ENCODE results near the gene TMEM272. TPM values are rescaled to one million over a fixed set of nuclear protein-coding genes. Genes with fewer than 3 reads are reported as not detected.

TMEM272 gene
- polyA plus RNA-seq (2013): 1.4 TPM

- Histone ChIP-seq H3K9me3 (ENCODE audit: control extremely low read depth in 1 of 5, control insufficient read depth in 4 of 5, insufficient read depth in 2 of 5, low read depth in 1 of 5, low read length in 4 of 5) (no peaks in the 10 kb centered on the region), H3K27me3 (replicated peaks in 2 of 5; ENCODE audit: control insufficient read depth in 4 of 5, insufficient read depth in 5 of 5, low read length in 4 of 5) (no peaks in the 10 kb centered on the region), H3K4me1 (ENCODE audit: control extremely low read depth in 1 of 4, control insufficient read depth in 4 of 4, insufficient read depth in 4 of 4, low read length in 3 of 4) (peaks cover 0 to 18% (median 5%) of the 10 kb centered on the region in 4 experiments), H3K27ac (ENCODE audit: insufficient read depth in 1 of 2, low read depth in 1 of 2, low read length in 2 of 2, poor library complexity in 1 of 2, severe bottlenecking in 2 of 2) (no peak within 1 kb of the TSS), H3K4me3 (ENCODE audit: control insufficient read depth in 1 of 7, extremely low read depth in 1 of 7, insufficient read depth in 4 of 7, low read depth in 2 of 7, low read length in 6 of 7) (peak within 1 kb of the TSS in 5 of 7 experiments; percentile 3 to 73 (median 58)), H3K36me3 (ENCODE audit: control insufficient read depth in 4 of 4, insufficient read depth in 4 of 4, low read length in 3 of 4) (no peaks in the 10 kb centered on the region)
- ChIA-PET POLR2A (no interaction called here), CTCF (interaction anchor here (0.9 to 4.9 kb wide), 7 partner anchors 8 to 51 kb away, joined by 3 to 24 read pairs (median 4); no protein-coding TSS in a partner anchor)
- 40% methylated on average over 18 of the region's 20 CpGs for WGBS (ENCODE audit: insufficient coverage)
- peak; percentile 37 to 50 (median 45) for DNase-seq
Measured at GRCh38 chr13:51844862-51845573, at the start of gene TMEM272. Gene TMEM272 (minus strand): TSS chr13:51845177. CDS start chr13:51838530, 6,647 bp downstream.

DNA sequence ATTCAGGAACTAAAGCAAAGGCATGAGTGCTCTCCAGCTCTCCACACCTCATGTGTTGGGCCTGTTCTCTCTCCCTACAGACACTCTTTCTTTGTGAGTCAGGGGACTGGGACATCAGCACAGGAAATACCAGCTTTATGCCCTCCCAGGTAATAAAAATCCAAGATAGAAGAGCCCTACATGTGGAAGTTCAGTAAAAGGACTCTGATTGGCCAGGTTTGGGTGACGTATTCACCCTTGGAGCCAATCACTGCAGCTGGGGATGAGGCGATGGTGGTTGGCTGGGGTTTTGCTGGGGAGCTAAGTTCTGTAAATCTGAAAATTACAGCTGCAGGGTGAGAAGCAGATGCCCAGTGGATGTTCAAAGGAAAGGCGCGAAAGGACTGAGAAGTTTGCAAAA is 49.3 kb upstream of the TMEM272 start:
- H3K27ac ChIP-seq (ENCODE audit: insufficient read depth in 1 of 2, low read depth in 1 of 2, low read length in 2 of 2, poor library complexity in 1 of 2, severe bottlenecking in 2 of 2): no peak overlapping the region
- DNase-seq: no peak
- H3K36me3 ChIP-seq (ENCODE audit: control insufficient read depth in 4 of 4, insufficient read depth in 4 of 4, low read length in 3 of 4): no peaks in the 10 kb centered on the region
- H3K9me3 ChIP-seq (ENCODE audit: control extremely low read depth in 1 of 5, control insufficient read depth in 4 of 5, insufficient read depth in 2 of 5, low read depth in 1 of 5, low read length in 4 of 5): no peaks in the 10 kb centered on the region
- CTCF ChIA-PET: interaction anchor here (1.0 to 7.4 kb wide), 11 partner anchors 11 to 237 kb away, joined by 3 to 57 read pairs (median 7); partner anchors contain the start of gene NEK5
- H3K4me3 ChIP-seq (ENCODE audit: control insufficient read depth in 1 of 7, extremely low read depth in 1 of 7, insufficient read depth in 4 of 7, low read depth in 2 of 7, low read length in 6 of 7): no peak overlapping the region
- POLR2A ChIA-PET: interaction anchor here (0.6 kb wide), 1 partner anchor 1591 kb away, joined by 4 read pairs; no protein-coding TSS in a partner anchor
- 98% methylated on average over 4 of the region's 4 CpGs for WGBS (ENCODE audit: insufficient coverage)
- no peaks in the 10 kb centered on the region for H3K27me3 ChIP-seq (replicated peaks in 2 of 5; ENCODE audit: control insufficient read depth in 4 of 5, insufficient read depth in 5 of 5, low read length in 4 of 5)
- peaks cover 0 to 21% (median 3%) of the 10 kb centered on the region in 4 experiments for H3K4me1 ChIP-seq (ENCODE audit: control extremely low read depth in 1 of 4, control insufficient read depth in 4 of 4, insufficient read depth in 4 of 4, low read length in 3 of 4)

DNA sequence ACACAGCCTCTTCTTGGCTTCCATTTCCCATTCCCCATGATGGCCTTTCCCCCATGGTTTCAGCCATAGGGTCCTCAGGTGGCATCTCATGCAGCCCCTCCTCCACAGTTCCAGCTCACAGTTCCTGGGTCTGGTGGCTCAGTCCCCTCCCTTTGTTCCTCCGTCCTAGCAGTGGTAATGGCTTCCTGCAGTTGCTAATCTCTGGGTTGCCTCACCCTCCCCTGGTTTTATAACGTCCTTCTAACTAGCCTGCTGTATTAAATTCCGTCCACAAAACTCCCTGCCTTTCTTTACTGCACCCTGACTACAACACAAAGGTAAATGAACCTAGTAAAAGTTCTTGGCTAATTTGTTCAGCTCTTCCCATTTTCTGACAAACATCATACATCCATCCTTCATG is 47.7 kb upstream of the TMEM272 start:
- Histone ChIP-seq H3K27me3 (replicated peaks in 2 of 5; ENCODE audit: control insufficient read depth in 4 of 5, insufficient read depth in 5 of 5, low read length in 4 of 5) (no peaks in the 10 kb centered on the region), H3K4me3 (ENCODE audit: control insufficient read depth in 1 of 7, extremely low read depth in 1 of 7, insufficient read depth in 4 of 7, low read depth in 2 of 7, low read length in 6 of 7) (no peak overlapping the region), H3K9me3 (ENCODE audit: control extremely low read depth in 1 of 5, control insufficient read depth in 4 of 5, insufficient read depth in 2 of 5, low read depth in 1 of 5, low read length in 4 of 5) (no peaks in the 10 kb centered on the region), H3K36me3 (ENCODE audit: control insufficient read depth in 4 of 4, insufficient read depth in 4 of 4, low read length in 3 of 4) (no peaks in the 10 kb centered on the region), H3K4me1 (ENCODE audit: control extremely low read depth in 1 of 4, control insufficient read depth in 4 of 4, insufficient read depth in 4 of 4, low read length in 3 of 4) (peaks cover 0 to 21% (median 3%) of the 10 kb centered on the region in 4 experiments), H3K27ac (ENCODE audit: insufficient read depth in 1 of 2, low read depth in 1 of 2, low read length in 2 of 2, poor library complexity in 1 of 2, severe bottlenecking in 2 of 2) (no peak overlapping the region)
- WGBS (ENCODE audit: insufficient coverage): 51% methylated on average over 3 of the region's 3 CpGs
- POLR2A ChIA-PET: no interaction called here
- no peak for DNase-seq
- CTCF ChIA-PET: interaction anchor here (0.6 to 7.4 kb wide), 13 partner anchors 9 to 458 kb away, joined by 3 to 57 read pairs (median 4); partner anchors contain the start of gene NEK5

DNA sequence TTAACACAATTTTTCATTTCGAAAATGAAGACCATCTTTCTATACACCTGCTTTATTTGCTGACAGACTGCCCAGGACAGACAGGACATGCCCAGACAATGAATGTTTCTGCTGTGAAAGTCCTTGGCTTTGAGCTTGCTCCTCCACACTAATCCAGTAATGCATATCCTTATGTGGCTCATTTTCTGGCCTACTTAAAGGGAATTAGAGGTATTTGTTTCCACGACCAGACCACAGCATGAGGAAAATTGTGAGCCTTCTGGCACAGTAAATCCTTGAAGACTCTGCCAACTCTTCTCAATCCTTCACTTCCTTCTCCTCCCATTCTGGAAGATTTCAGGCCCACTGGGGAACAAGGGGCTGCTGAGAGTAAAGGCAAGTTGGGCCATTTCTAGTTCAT is 42.5 kb upstream of the TMEM272 start:
- 80% methylated on average over 1 of the region's 2 CpGs for WGBS (ENCODE audit: insufficient coverage)
- POLR2A ChIA-PET: no interaction called here

GRCh38 chr13:51885651-51886050 is 40.7 kb upstream of the TMEM272 start:
- CTCF ChIA-PET: interaction anchor here (2.1 kb wide), 1 partner anchor 10 kb away, joined by 10 read pairs; no protein-coding TSS in a partner anchor

More for the DNA sequence above, 42.5 kb upstream of the TMEM272 start:
- CTCF ChIA-PET: interaction anchor here (2.1 kb wide), 1 partner anchor 8 kb away, joined by 10 read pairs; no protein-coding TSS in a partner anchor
- no peak for DNase-seq
- no peaks in the 10 kb centered on the region for H3K36me3 ChIP-seq (ENCODE audit: control insufficient read depth in 4 of 4, insufficient read depth in 4 of 4, low read length in 3 of 4)
- H3K9me3 ChIP-seq (ENCODE audit: control extremely low read depth in 1 of 5, control insufficient read depth in 4 of 5, insufficient read depth in 2 of 5, low read depth in 1 of 5, low read length in 4 of 5): peaks cover 0 to 13% (median 6%) of the 10 kb centered on the region in 5 experiments
- H3K27me3 ChIP-seq (replicated peaks in 2 of 5; ENCODE audit: control insufficient read depth in 4 of 5, insufficient read depth in 5 of 5, low read length in 4 of 5): no peaks in the 10 kb centered on the region
- no peak overlapping the region for H3K4me3 ChIP-seq (ENCODE audit: control insufficient read depth in 1 of 7, extremely low read depth in 1 of 7, insufficient read depth in 4 of 7, low read depth in 2 of 7, low read length in 6 of 7)
- no peak overlapping the region for H3K27ac ChIP-seq (ENCODE audit: insufficient read depth in 1 of 2, low read depth in 1 of 2, low read length in 2 of 2, poor library complexity in 1 of 2, severe bottlenecking in 2 of 2)
- peaks cover 0 to 2% (median 0%) of the 10 kb centered on the region in 4 experiments for H3K4me1 ChIP-seq (ENCODE audit: control extremely low read depth in 1 of 4, control insufficient read depth in 4 of 4, insufficient read depth in 4 of 4, low read length in 3 of 4)

GRCh38 chr13:51883226-51883600 is 38.2 kb upstream of the TMEM272 start:
- no peak overlapping the region for H3K4me3 ChIP-seq (ENCODE audit: control insufficient read depth in 1 of 7, extremely low read depth in 1 of 7, insufficient read depth in 4 of 7, low read depth in 2 of 7, low read length in 6 of 7)
- CTCF ChIA-PET: interaction anchor here (1.7 to 2.7 kb wide), 2 partner anchors 10 to 13 kb away, joined by 9 to 12 read pairs; no protein-coding TSS in a partner anchor
- H3K36me3 ChIP-seq (ENCODE audit: control insufficient read depth in 4 of 4, insufficient read depth in 4 of 4, low read length in 3 of 4): no peaks in the 10 kb centered on the region
- no peak overlapping the region for H3K27ac ChIP-seq (ENCODE audit: insufficient read depth in 1 of 2, low read depth in 1 of 2, low read length in 2 of 2, poor library complexity in 1 of 2, severe bottlenecking in 2 of 2)
- WGBS (ENCODE audit: insufficient coverage): 76% methylated on average over 5 of the region's 5 CpGs
- H3K9me3 ChIP-seq (ENCODE audit: control extremely low read depth in 1 of 5, control insufficient read depth in 4 of 5, insufficient read depth in 2 of 5, low read depth in 1 of 5, low read length in 4 of 5): peaks cover 0 to 16% (median 7%) of the 10 kb centered on the region in 5 experiments
- DNase-seq: no peak
- POLR2A ChIA-PET: no interaction called here
- H3K27me3 ChIP-seq (replicated peaks in 2 of 5; ENCODE audit: control insufficient read depth in 4 of 5, insufficient read depth in 5 of 5, low read length in 4 of 5): no peaks in the 10 kb centered on the region
- no peaks in the 10 kb centered on the region for H3K4me1 ChIP-seq (ENCODE audit: control extremely low read depth in 1 of 4, control insufficient read depth in 4 of 4, insufficient read depth in 4 of 4, low read length in 3 of 4)

More at GRCh38 chr13:51885651-51886050, 40.7 kb upstream of the TMEM272 start:
- Histone ChIP-seq H3K27ac (ENCODE audit: insufficient read depth in 1 of 2, low read depth in 1 of 2, low read length in 2 of 2, poor library complexity in 1 of 2, severe bottlenecking in 2 of 2) (no peak overlapping the region), H3K4me1 (ENCODE audit: control extremely low read depth in 1 of 4, control insufficient read depth in 4 of 4, insufficient read depth in 4 of 4, low read length in 3 of 4) (no peaks in the 10 kb centered on the region), H3K4me3 (ENCODE audit: control insufficient read depth in 1 of 7, extremely low read depth in 1 of 7, insufficient read depth in 4 of 7, low read depth in 2 of 7, low read length in 6 of 7) (no peak overlapping the region), H3K9me3 (ENCODE audit: control extremely low read depth in 1 of 5, control insufficient read depth in 4 of 5, insufficient read depth in 2 of 5, low read depth in 1 of 5, low read length in 4 of 5) (peaks cover 0 to 16% (median 7%) of the 10 kb centered on the region in 5 experiments), H3K27me3 (replicated peaks in 2 of 5; ENCODE audit: control insufficient read depth in 4 of 5, insufficient read depth in 5 of 5, low read length in 4 of 5) (no peaks in the 10 kb centered on the region), H3K36me3 (ENCODE audit: control insufficient read depth in 4 of 4, insufficient read depth in 4 of 4, low read length in 3 of 4) (no peaks in the 10 kb centered on the region)
- 93% methylated on average over 2 of the region's 2 CpGs for WGBS (ENCODE audit: insufficient coverage)
- no peak for DNase-seq
- POLR2A ChIA-PET: no interaction called here

Data from common myeloid progenitor, CD34-positive (primary cell).